Measurements from ENCODE around the gene C1QA. TPM values are rescaled to one million over a fixed set of nuclear protein-coding genes. Genes with fewer than 3 reads are reported as not detected.

Gene C1QA
- total and polyA plus RNA-seq, 4 donors = 27.4 to 513 (median 391) TPM

- TF ChIP-seq CTCF (IDR thresholded peaks at IDR 0.05; ENCODE audit: control extremely low read depth, extremely low read depth) = no peak
- H3K4me1 ChIP-seq (ENCODE audit: control insufficient read depth in 5 of 5, insufficient read depth in 5 of 5, low read length in 5 of 5) = no peaks in the 10 kb centered on the region
- ATAC-seq (ENCODE audit: insufficient read depth, low FRiP score) = no peak
- H3K36me3 ChIP-seq (ENCODE audit: control insufficient read depth in 4 of 4, insufficient read depth in 4 of 4, low read length in 4 of 4) = no peaks in the 10 kb centered on the region
- H3K27ac ChIP-seq (ENCODE audit: low read depth in 1 of 2, low read length in 1 of 2) = no peak overlapping the region
- peaks cover 0 to 19% (median 6%) of the 10 kb centered on the region in 3 donors for H3K27me3 ChIP-seq (ENCODE audit: control insufficient read depth in 3 of 3, insufficient read depth in 3 of 3, low read length in 2 of 3)
- H3K4me3 ChIP-seq = no peak overlapping the region
- no peak overlapping the region for H3K9ac ChIP-seq (ENCODE audit: insufficient read depth in 1 of 2, low read length in 2 of 2)
- peaks cover 0 to 12% (median 0%) of the 10 kb centered on the region in 4 donors for H3K9me3 ChIP-seq (ENCODE audit: control insufficient read depth in 4 of 4, insufficient read depth in 3 of 4, low read length in 3 of 4)
- DNase-seq = no peak
- 5 to 11% methylated on average over 9 to 10 of the region's 10 CpGs for whole genome bisulfite sequencing, 2 donors
Observed at GRCh38 chr1:22607154-22607553, 29.3 kb upstream of the C1QA start.

GRCh38 chr1:22608361-22608760 lies 28.1 kb upstream of the C1QA start:
- WGBS, 2 donors = 64 to 67% methylated on average over 3 of the region's 3 CpGs

GRCh38 chr1:22609291-22609690 lies 27.1 kb upstream of the C1QA start:
- Histone ChIP-seq H3K27ac (ENCODE audit: low read depth in 1 of 2, low read length in 1 of 2) (no peak overlapping the region), H3K9me3 (ENCODE audit: control insufficient read depth in 4 of 4, insufficient read depth in 3 of 4, low read length in 3 of 4) (peaks cover 0 to 13% (median 0%) of the 10 kb centered on the region in 4 donors), H3K4me1 (ENCODE audit: control insufficient read depth in 5 of 5, insufficient read depth in 5 of 5, low read length in 5 of 5) (no peaks in the 10 kb centered on the region), H3K27me3 (ENCODE audit: control insufficient read depth in 3 of 3, insufficient read depth in 3 of 3, low read length in 2 of 3) (peaks cover under 1 to 14% (median 6%) of the 10 kb centered on the region in 3 donors), H3K4me3 (no peak overlapping the region), H3K36me3 (ENCODE audit: control insufficient read depth in 4 of 4, insufficient read depth in 4 of 4, low read length in 4 of 4) (no peaks in the 10 kb centered on the region), H3K9ac (ENCODE audit: insufficient read depth in 1 of 2, low read length in 2 of 2) (no peak overlapping the region)
- DNase-seq (no peak), ATAC-seq (ENCODE audit: insufficient read depth, low FRiP score) (no peak)
- WGBS, 2 donors = 20 to 23% methylated on average over 6 of the region's 6 CpGs
- no peak for TF ChIP-seq CTCF (IDR thresholded peaks at IDR 0.05; ENCODE audit: control extremely low read depth, extremely low read depth)

More at GRCh38 chr1:22608361-22608760, 28.1 kb upstream of the C1QA start:
- H3K27me3 ChIP-seq (ENCODE audit: control insufficient read depth in 3 of 3, insufficient read depth in 3 of 3, low read length in 2 of 3) = peaks cover 0 to 19% (median 6%) of the 10 kb centered on the region in 3 donors
- H3K4me1 ChIP-seq (ENCODE audit: control insufficient read depth in 5 of 5, insufficient read depth in 5 of 5, low read length in 5 of 5) = no peaks in the 10 kb centered on the region
- no peak for DNase-seq
- H3K36me3 ChIP-seq (ENCODE audit: control insufficient read depth in 4 of 4, insufficient read depth in 4 of 4, low read length in 4 of 4) = no peaks in the 10 kb centered on the region
- no peak for ATAC-seq (ENCODE audit: insufficient read depth, low FRiP score)
- no peak overlapping the region for H3K9ac ChIP-seq (ENCODE audit: insufficient read depth in 1 of 2, low read length in 2 of 2)
- no peak for TF ChIP-seq CTCF (IDR thresholded peaks at IDR 0.05; ENCODE audit: control extremely low read depth, extremely low read depth)
- H3K27ac ChIP-seq (ENCODE audit: low read depth in 1 of 2, low read length in 1 of 2) = no peak overlapping the region
- no peak overlapping the region for H3K4me3 ChIP-seq
- H3K9me3 ChIP-seq (ENCODE audit: control insufficient read depth in 4 of 4, insufficient read depth in 3 of 4, low read length in 3 of 4) = peaks cover 0 to 12% (median 0%) of the 10 kb centered on the region in 4 donors

- Histone ChIP-seq H3K27me3 (ENCODE audit: control insufficient read depth in 3 of 3, insufficient read depth in 3 of 3, low read length in 2 of 3) (peaks cover 2 to 9% (median 4%) of the 10 kb centered on the region in 3 donors), H3K36me3 (ENCODE audit: control insufficient read depth in 4 of 4, insufficient read depth in 4 of 4, low read length in 4 of 4) (no peaks in the 10 kb centered on the region), H3K27ac (ENCODE audit: low read depth in 1 of 2, low read length in 1 of 2) (no peak overlapping the region), H3K4me3 (no peak overlapping the region), H3K9ac (ENCODE audit: insufficient read depth in 1 of 2, low read length in 2 of 2) (no peak overlapping the region), H3K4me1 (ENCODE audit: control insufficient read depth in 5 of 5, insufficient read depth in 5 of 5, low read length in 5 of 5) (no peaks in the 10 kb centered on the region), H3K9me3 (ENCODE audit: control insufficient read depth in 4 of 4, insufficient read depth in 3 of 4, low read length in 3 of 4) (peaks cover 0 to 15% (median 0%) of the 10 kb centered on the region in 4 donors)
- TF ChIP-seq CTCF (IDR thresholded peaks at IDR 0.05; ENCODE audit: control extremely low read depth, extremely low read depth) = no peak
- DNase-seq (peak; percentile 74 to 87 (median 77)), ATAC-seq (ENCODE audit: insufficient read depth, low FRiP score) (no peak)
- WGBS, 2 donors = 20 to 23% methylated on average over 7 of the region's 7 CpGs
Observed at GRCh38 chr1:22611530-22611947, 24.9 kb upstream of the C1QA start.
